COR-L47 (cell line): ENCODE results near the gene DRC7.
"Not testable (repeated sequence)": the region's sequence is repeated elsewhere in the genome, so short reads cannot be mapped to it uniquely, and the experiment has no call there.

Experiments
- DNase-seq: peaks from one replicate; lab custom pipeline; 2025; lab: John Stamatoyannopoulos, UW

The DRC7 gene

GRCh38 chr16:57713596-57713995 is 19.0 kb downstream of the DRC7 start:
- DNase-seq = no peak

- no peak for DNase-seq
These were observed 19.4 kb downstream of the DRC7 start for GRCh38 chr16:57714047-57714446.

- DNase-seq = peak; percentile 17
These were observed 25.6 kb downstream of the DRC7 start for GRCh38 chr16:57720142-57720575.

GRCh38 chr16:57721356-57722209 is 27.0 kb downstream of the DRC7 start:
- no peak for DNase-seq

- no peak for DNase-seq
These were observed 27.5 kb downstream of the DRC7 start for GRCh38 chr16:57722210-57722499.

- DNase-seq = no peak
These were observed 28.0 kb downstream of the DRC7 start for GRCh38 chr16:57722651-57723050.

GRCh38 chr16:57723170-57723569 is 28.6 kb downstream of the DRC7 start:
- DNase-seq = no peak

- no peak for DNase-seq
These were observed 29.9 kb downstream of the DRC7 start for GRCh38 chr16:57724531-57724930.

GRCh38 chr16:57725151-57725550 is 30.5 kb downstream of the DRC7 start:
- DNase-seq = no peak

GRCh38 chr16:57725554-57725953 is 30.9 kb downstream of the DRC7 start:
- DNase-seq = peak; percentile 31

- no peak for DNase-seq
These were observed 31.4 kb downstream of the DRC7 start for GRCh38 chr16:57725976-57726375.

- DNase-seq = no peak
These were observed 31.9 kb downstream of the DRC7 start for GRCh38 chr16:57726433-57726947.

- DNase-seq = no peak
These were observed 33.0 kb downstream of the DRC7 start for GRCh38 chr16:57727610-57728009.

- no peak for DNase-seq
These were observed 34.0 kb downstream of the DRC7 start for GRCh38 chr16:57728336-57729181.

- DNase-seq = no peak
These were observed 34.5 kb downstream of the DRC7 start for GRCh38 chr16:57729182-57729484.

GRCh38 chr16:57729852-57730251 is 35.2 kb downstream of the DRC7 start:
- not testable (repeated sequence) for DNase-seq

GRCh38 chr16:57730771-57731730 is 36.4 kb downstream of the DRC7 start:
- DNase-seq = no peak

GRCh38 chr16:57732037-57732436 is 37.4 kb downstream of the DRC7 start:
- no peak for DNase-seq

- DNase-seq = no peak
These were observed 38.1 kb downstream of the DRC7 start for GRCh38 chr16:57732714-57733113.

GRCh38 chr16:57734308-57734924 is 39.8 kb downstream of the DRC7 start:
- no peak for DNase-seq

- peak; percentile 100 for DNase-seq
These were observed 40.5 kb downstream of the DRC7 start for GRCh38 chr16:57734925-57735754.
